ENCODE results near the gene USP7.

Gene USP7

GRCh38 chr16:8937803-8938202 is 25.9 kb downstream of the USP7 start:
- TF ChIP-seq POLR2A (IDR thresholded peaks at IDR 0.05; ENCODE audit: low read depth, low read length) = no peak
- no peak for FAIRE-seq
- no peak for DNase-seq (ENCODE audit: insufficient read length, low spot score)

GRCh38 chr16:8936421-8936820 is 27.3 kb downstream of the USP7 start:
- no peak for TF ChIP-seq POLR2A (IDR thresholded peaks at IDR 0.05; ENCODE audit: low read depth, low read length)
- no peak for FAIRE-seq
- peak; percentile 54 for DNase-seq (ENCODE audit: insufficient read length, low spot score)

- no peak for TF ChIP-seq POLR2A (IDR thresholded peaks at IDR 0.05; ENCODE audit: low read depth, low read length)
- no peak for DNase-seq (ENCODE audit: insufficient read length, low spot score)
- no peak for FAIRE-seq
Measured at GRCh38 chr16:8935989-8936388, 27.7 kb downstream of the USP7 start.

- TF ChIP-seq POLR2A (IDR thresholded peaks at IDR 0.05; ENCODE audit: low read depth, low read length) = no peak
- DNase-seq (ENCODE audit: insufficient read length, low spot score) (no peak), FAIRE-seq (no peak)
Measured at GRCh38 chr16:8934601-8935000, 29.1 kb downstream of the USP7 start.

- FAIRE-seq (no peak), DNase-seq (ENCODE audit: insufficient read length, low spot score) (no peak)
- no peak for TF ChIP-seq POLR2A (IDR thresholded peaks at IDR 0.05; ENCODE audit: low read depth, low read length)
Measured at GRCh38 chr16:8931859-8932258, 31.8 kb downstream of the USP7 start.

- no peak for DNase-seq (ENCODE audit: insufficient read length, low spot score)
- FAIRE-seq = no peak
- TF ChIP-seq POLR2A (IDR thresholded peaks at IDR 0.05; ENCODE audit: low read depth, low read length) = no peak
Measured at GRCh38 chr16:8929086-8929748, 34.5 kb downstream of the USP7 start.

GRCh38 chr16:8928467-8928957 is 35.2 kb downstream of the USP7 start:
- no peak for FAIRE-seq

GRCh38 chr16:8926827-8927226 is 36.9 kb downstream of the USP7 start:
- no peak for DNase-seq (ENCODE audit: insufficient read length, low spot score)
- no peak for FAIRE-seq
- TF ChIP-seq POLR2A (IDR thresholded peaks at IDR 0.05; ENCODE audit: low read depth, low read length) = no peak

More at GRCh38 chr16:8928467-8928957, 35.2 kb downstream of the USP7 start:
- no peak for DNase-seq (ENCODE audit: insufficient read length, low spot score)
- no peak for TF ChIP-seq POLR2A (IDR thresholded peaks at IDR 0.05; ENCODE audit: low read depth, low read length)

GRCh38 chr16:8925455-8925854 is 38.3 kb downstream of the USP7 start:
- no peak for FAIRE-seq
- DNase-seq (ENCODE audit: insufficient read length, low spot score) = no peak
- TF ChIP-seq POLR2A (IDR thresholded peaks at IDR 0.05; ENCODE audit: low read depth, low read length) = no peak

- no peak for FAIRE-seq
- DNase-seq (ENCODE audit: insufficient read length, low spot score) = no peak
- no peak for TF ChIP-seq POLR2A (IDR thresholded peaks at IDR 0.05; ENCODE audit: low read depth, low read length)
Measured at GRCh38 chr16:8924214-8924613, 39.5 kb downstream of the USP7 start.

- DNase-seq (ENCODE audit: insufficient read length, low spot score) (no peak), FAIRE-seq (no peak)
- TF ChIP-seq POLR2A (IDR thresholded peaks at IDR 0.05; ENCODE audit: low read depth, low read length) = no peak
Measured at GRCh38 chr16:8923199-8923598, 40.5 kb downstream of the USP7 start.

- no peak for DNase-seq (ENCODE audit: insufficient read length, low spot score)
- no peak for TF ChIP-seq POLR2A (IDR thresholded peaks at IDR 0.05; ENCODE audit: low read depth, low read length)
- no peak for FAIRE-seq
Measured at GRCh38 chr16:8921347-8921984, 42.2 kb downstream of the USP7 start.

GRCh38 chr16:8920645-8921346 is 42.9 kb downstream of the USP7 start:
- no peak for DNase-seq (ENCODE audit: insufficient read length, low spot score)
- TF ChIP-seq POLR2A (IDR thresholded peaks at IDR 0.05; ENCODE audit: low read depth, low read length) = no peak
- no peak for FAIRE-seq

- no peak for DNase-seq (ENCODE audit: insufficient read length, low spot score)
- no peak for FAIRE-seq
- TF ChIP-seq POLR2A (IDR thresholded peaks at IDR 0.05; ENCODE audit: low read depth, low read length) = no peak
Measured at GRCh38 chr16:8919934-8920462, 43.7 kb downstream of the USP7 start.
